ENCODE measurements around the gene IGFBP5.

DNA sequence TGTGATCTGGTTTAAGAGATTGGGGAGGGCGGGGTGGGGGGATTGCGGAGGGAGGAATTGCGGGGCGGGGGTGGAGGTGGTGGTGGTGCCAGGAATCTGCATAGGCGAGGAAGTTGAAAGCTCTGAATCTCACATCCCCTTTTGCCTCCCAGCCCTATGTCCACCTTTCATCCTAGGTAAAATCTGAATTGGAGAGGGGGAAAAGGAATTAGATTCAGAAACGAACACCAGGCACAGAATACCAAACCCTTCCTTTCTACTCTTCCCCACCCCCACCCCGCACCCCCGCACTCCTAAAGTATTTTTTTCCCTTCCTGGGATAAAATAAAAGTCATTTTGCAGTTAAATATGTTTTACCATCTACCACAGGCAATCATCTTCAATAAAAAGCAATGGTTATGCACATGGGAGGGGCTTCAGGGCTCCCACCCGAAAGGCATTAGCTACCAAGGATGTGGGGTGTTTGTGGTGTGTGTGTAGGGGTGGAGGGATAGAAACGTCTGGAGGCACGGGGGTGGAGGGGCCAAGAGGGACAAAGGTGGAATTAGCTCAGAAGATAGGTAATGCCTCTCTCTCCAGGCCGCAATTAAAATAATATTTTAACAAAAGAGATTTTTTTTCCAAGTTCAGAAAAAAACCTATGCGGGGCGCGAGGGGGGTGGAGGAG is 1.8 kb downstream of the IGFBP5 start:
- no peak for TF ChIP-seq POLR2AphosphoS5 (IDR thresholded peaks at IDR 0.05; ENCODE audit: insufficient read depth, low read depth, low read length)
- TF ChIP-seq POLR2A (IDR thresholded peaks at IDR 0.05; ENCODE audit: low read depth, low read length), result no peak
- no peak for TF ChIP-seq CTCF (IDR thresholded peaks at IDR 0.05; ENCODE audit: extremely low read depth in 1 of 2, insufficient read depth in 1 of 2, low read depth in 1 of 2, low read length in 2 of 2)
